Skin epidermis (tissue), 12 donors: ENCODE measurements around the gene CLTCL1.
"Not testable (repeated sequence)": the region's sequence is repeated elsewhere in the genome, so short reads cannot be mapped to it uniquely, and the experiment has no call there.

ENCODE experiments used
- H3K27ac ChIP-seq, 21 experiments: fragments of 200-600 bp; sonication (generic) in 11 of 21; one replicate each; pipeline ENCODE4 v1.5.0; 2020; ENCODE audit warnings: mild to moderate bottlenecking in 3 of 21, inconsistent platforms in 2 of 21, moderate library complexity in 2 of 21
- H3K4me3 ChIP-seq, 7 experiments: fragments of 200-600 bp; sonication (generic) in 2 of 7; one replicate each; pipeline ENCODE4 v1.5.0; 2020; ENCODE audit warnings: inconsistent platforms in 2 of 7, mild to moderate bottlenecking in 2 of 7, moderate library complexity in 1 of 7

CLTCL1 gene

DNA sequence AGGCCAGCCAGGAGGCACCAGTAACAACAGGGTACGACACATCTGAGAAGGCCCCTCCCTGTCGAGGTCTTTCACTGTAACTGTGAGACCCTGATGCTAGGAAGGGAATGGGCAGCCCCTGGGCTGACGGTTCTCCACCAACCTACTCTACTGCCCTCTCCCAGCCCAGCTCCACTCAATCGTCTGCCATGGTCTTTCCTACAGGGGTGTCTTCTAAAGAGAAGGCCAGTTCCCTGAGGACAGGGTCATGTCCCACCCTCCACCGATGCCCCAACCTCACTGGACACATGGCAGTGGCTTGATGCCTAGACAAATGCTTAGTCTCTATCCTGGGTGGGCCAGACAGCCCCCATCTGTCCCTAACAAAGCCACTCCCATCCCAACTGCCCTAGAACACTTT, 67.0 kb downstream of the CLTCL1 start:
- H3K27ac ChIP-seq: no peak overlapping the region
- H3K4me3 ChIP-seq: no peak overlapping the region

DNA sequence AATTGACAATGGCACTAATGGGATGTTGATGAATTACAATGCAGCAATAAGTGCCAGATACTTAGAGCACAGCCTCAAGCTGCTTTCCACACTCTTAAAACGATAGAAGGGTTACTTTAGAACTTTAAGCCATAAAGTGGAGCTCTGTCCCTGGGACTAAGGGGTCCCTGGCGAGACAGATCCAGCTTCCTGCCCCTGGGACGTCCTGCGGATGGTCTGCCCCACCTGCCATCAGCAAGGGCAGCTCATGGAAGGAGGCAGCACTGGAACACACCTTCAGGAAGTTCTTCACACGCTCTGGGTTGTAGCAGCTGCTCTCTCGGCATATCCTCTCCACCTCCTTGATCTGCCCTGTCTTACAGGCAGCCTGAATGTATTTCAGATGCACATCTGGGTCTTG, 67.9 kb downstream of the CLTCL1 start:
- H3K4me3 ChIP-seq: no peak overlapping the region
- H3K27ac ChIP-seq: no peak overlapping the region

DNA sequence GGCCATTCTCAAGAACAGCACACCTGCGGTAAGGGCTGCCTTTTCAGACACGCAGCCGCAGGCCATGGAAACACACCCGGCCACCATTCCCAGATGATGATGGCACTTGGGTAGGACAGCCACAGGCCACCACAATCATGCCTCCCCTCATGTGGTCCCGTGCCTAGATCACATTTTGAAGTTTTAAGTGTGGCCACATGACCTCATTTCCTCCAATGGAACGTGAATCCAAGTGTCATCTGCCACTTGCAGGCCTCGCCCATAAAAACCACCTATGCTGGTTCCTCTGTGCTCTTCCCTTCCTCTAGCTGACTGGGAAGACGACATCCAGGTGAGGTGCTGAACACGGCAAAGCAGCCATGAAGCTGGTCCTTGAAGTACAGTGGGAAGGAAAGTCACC, 68.4 kb downstream of the CLTCL1 start:
- Histone ChIP-seq H3K4me3 (no peak overlapping the region), H3K27ac (no peak overlapping the region)

DNA sequence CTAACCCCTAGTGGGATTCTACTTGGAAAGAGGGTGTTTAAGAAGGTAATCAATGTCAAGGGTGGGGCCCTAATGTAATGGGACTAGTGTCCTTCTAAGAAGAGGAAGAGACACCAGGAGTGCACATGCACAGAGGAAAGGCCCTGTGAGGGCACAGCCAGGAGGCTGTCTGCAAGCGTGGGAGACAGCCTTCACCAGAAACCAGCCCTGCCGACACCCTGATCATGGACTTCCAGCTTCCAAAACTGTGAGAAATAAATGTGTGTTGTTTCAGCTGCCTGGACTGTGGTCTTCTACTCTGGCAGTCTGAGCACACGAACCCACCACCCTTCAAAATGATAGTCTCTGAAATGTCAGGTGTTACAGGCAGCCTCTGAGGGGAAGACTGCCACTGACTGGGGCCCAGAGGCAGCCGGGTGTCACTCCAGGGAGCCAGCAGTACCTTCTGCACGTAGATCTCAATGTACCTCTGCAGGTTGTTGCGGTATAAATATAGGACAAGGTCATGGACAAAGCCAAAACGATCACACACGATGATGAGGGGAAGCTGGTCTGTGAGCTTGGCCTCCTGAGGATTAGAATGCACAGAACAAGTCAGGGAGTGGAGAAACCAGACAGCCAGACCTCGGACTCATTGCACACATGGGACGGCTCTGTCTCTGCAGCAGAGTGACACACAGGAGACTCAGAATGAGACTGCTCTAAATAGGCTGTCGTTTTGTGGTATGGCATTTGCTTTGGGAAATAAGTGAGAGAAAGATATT, 69.1 kb downstream of the CLTCL1 start:
- no peak overlapping the region for H3K4me3 ChIP-seq
- H3K27ac ChIP-seq: no peak overlapping the region

DNA sequence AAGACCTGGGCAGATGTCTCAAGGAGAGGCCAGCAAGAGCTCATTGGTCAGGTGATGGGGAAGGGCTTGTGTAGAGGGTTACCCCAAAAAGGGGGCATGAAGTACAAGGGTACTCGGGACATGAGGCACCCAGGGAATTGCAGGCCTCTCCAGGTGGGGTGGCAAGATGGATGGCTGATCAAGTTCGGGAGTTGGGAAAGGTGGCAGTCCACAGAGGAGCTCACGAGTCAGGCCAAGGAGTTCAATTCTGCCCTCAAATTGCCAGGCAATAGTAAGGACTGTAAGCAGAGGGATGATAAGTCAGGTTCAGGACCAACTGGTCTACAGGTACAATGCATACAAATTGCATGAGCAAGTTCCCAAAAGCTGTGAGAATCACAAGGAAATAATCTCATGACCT, 70.7 kb downstream of the CLTCL1 start:
- Histone ChIP-seq H3K4me3 (no peak overlapping the region), H3K27ac (no peak overlapping the region)

DNA sequence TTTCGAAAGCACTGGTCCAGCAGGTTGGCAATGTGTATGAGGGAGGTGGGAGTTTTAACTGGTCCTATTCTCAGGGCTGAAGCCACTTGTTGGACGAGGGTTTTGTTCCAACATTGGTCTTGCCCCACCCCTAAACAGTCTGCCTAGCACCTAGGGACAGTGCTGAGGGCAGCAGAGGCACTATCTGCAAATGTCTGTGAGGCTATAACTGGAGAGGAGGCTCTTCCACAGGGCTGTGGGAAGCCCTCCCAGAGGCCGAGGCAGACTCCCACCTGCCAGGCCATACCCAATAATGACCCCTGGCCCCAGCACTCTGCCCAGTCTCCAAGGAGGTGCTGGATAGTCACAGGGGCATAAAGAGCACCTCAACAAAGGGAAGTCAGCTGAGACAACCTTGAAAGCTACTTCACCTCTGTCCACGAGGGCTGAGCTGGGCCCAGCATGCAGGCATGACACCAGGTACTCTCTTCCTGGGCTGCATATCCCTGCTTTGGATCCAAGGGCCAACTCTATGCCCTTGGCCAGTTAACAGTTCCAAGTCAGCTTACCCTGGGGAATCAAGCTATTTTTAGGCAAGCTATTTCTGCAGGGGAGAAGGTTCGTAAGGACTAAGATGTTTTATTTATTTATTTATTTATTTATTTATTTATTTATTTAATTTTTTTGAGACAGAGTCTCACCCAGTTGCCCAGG, 72.8 kb downstream of the CLTCL1 start:
- H3K27ac ChIP-seq: no peak overlapping the region

DNA sequence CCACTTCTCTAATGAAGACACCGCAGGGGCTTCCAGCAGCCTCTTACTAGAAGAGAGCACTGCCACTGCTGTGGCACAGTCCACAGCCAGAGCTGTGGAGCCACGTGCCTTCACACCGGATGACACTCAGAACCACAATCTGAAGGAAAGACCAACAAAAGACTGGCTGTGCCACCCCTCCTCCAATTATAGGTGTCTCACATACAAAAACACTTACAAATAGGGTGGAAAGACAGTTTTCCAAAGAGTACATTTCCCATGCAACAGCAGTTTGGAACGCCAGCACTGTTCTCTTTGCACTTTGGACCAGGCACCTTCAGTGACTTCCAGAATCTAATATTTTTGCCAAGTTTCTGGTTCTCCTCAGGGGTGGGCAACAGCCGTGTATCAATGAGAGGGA, 74.9 kb downstream of the CLTCL1 start:
- Histone ChIP-seq H3K4me3 (no peak overlapping the region), H3K27ac (no peak overlapping the region)

More for the DNA sequence above, 72.8 kb downstream of the CLTCL1 start:
- H3K4me3 ChIP-seq: no peak overlapping the region

DNA sequence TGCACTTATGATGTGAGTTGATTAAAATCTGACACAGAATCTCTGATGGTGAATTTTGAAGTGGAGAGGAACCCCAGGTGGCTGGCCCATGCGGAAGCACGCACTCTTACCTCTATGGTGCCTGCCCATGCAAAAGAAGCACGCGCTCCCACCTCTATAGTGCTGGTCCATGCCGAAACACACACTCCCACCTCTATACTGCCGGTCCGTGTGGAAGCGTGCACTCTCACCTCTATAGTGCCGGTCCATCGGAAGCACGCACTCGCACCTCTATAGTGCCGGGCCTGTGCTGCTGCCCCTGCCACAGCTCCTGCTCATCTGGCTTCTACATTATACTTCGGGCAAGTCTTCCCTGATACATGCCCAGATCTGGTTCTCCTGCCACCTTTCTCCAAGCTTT, 76.2 kb downstream of the CLTCL1 start:
- Histone ChIP-seq H3K27ac (no peak overlapping the region), H3K4me3 (no peak overlapping the region)

DNA sequence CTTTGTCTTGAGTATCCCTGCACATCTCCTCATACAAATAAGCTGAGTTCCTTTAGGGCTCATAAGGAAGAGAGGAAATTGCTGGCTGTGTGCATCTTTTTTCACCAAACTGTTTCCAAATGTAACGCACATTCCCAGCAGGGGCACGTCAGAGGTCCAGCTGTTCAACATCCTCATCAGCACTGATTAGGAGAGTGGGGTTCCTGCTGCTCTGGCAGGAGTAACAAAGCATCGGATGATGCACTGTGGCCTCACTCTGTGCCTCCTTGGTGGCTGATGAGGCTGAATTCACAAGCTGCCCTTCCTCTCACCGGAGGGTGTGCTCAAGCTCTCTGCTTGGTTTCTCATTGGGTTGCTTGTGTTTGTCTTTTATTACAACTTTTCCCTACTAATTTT, 77.4 kb downstream of the CLTCL1 start:
- Histone ChIP-seq H3K4me3 (no peak overlapping the region), H3K27ac (no peak overlapping the region)

DNA sequence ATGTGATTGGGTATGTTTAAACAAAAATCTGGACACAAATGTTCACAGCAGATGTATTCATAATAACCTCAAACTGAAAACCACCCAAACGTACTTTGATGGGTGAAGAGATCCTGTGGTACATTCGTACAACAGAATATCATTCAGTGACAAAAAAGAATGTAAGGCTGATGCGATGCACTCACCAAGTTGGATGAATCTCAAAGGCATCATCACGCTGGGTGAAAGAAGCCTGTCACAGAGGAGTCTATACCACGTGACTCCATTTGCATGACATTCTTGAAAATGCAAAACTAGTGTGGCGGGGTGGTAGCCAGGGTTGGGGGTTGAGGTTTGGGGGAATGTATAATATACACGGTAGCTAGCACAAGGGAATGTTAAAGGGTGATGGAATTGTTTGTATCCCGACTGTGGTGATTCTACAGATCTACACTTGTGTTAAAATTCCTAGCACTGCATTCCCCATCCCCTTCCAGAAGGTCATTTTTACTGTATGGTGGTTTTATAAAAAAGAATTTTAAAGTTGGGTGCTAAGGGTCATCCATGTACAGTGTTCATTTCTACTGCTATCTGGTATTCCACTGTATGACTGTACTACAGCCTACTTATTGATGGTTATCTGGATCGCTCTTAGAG, 78.0 kb downstream of the CLTCL1 start:
- no peak overlapping the region for H3K4me3 ChIP-seq
- no peak overlapping the region for H3K27ac ChIP-seq

DNA sequence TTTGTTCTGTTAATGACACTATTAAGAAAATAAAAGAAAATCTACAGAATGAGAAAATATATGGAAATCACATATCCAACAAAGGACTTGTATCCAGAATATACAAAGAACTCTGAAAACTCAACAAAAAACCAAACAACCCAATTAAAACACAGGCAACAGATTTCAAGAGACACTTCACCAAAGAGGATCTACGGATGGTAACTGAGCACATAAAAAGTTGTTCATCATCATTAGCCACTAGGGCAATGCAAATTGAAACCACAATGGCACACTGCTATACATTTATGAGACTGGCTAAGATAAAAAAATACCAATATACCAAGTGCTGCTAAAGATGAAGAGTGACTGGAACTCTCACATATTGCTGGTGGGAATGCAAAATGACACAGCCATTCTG, 78.5 kb downstream of the CLTCL1 start:
- H3K27ac ChIP-seq: no peak overlapping the region
- H3K4me3 ChIP-seq: no peak overlapping the region

DNA sequence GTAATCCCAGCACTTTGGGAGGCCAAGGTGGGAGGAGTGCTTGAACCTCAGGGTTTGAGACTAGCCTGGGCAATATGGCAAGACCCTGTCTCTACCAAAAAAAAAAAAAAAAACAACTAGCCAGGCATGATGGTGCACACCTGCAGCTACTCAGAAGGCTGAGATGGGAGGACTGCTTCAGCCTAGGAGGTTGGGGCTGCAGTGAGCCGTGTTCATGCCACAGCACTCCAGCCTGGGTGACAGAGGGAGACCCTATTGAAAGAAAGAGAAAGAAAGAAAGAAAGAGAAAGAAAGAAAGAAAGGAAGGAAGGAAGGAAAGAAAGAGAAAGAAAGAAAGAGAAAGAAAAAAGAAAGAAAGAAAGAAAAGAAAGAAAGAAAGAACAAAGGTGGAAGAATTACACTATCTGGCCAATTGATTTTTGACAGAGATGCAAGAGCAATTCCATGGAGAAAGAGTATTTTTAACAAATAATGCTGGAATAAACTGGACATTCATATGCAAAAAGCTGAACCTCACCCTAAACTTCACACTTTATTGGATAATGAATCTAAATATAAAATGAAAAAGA, 79.1 kb downstream of the CLTCL1 start:
- H3K4me3 ChIP-seq: no peak overlapping the region
- no peak overlapping the region for H3K27ac ChIP-seq

DNA sequence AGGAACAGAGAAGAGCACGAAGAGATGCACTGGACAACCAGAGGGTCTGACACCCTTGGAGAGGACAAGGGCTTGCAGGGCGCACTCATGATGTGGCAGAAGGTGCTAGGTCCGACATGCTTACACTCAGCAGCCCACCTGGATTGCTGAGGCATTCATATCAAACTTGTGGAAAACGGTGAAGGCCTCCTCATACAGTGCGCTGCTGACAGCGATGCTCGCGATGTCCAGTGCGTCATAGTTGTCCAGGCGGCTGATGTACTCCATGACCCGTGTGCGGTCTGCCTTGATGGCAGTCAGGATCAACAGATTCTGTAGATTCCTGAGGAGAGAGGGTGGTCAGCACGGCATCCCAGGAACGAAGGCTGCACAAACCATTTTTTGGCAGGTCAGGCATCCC, 81.3 kb downstream of the CLTCL1 start:
- H3K27ac ChIP-seq: no peak overlapping the region
- no peak overlapping the region for H3K4me3 ChIP-seq

DNA sequence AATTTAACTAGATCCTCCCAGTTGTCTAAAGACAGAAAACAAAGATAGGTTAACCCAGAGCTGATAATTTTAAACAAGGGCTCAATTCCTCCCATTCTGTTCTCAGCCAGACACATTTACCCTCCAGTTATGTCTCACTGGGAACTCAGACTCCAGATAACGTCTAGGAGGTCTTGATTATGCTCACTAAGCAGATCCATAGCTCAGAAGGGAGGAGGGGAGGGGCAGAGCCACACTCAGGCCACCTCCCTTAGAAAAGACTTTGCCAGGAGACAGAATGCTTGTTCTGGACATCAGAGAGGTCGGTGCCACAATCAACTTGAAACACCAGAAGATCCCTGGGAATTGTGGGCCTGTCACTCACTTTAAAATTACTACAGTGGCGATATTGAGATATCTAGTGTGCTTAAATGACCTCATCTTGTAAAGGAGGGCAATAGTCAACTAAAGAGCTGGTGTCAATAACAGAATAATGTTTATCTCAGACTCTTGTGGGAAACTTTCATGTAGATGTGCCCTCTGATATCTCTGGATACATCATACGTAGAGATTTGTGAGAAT, 83.2 kb downstream of the CLTCL1 start:
- Histone ChIP-seq H3K27ac (no peak overlapping the region), H3K4me3 (no peak overlapping the region)

DNA sequence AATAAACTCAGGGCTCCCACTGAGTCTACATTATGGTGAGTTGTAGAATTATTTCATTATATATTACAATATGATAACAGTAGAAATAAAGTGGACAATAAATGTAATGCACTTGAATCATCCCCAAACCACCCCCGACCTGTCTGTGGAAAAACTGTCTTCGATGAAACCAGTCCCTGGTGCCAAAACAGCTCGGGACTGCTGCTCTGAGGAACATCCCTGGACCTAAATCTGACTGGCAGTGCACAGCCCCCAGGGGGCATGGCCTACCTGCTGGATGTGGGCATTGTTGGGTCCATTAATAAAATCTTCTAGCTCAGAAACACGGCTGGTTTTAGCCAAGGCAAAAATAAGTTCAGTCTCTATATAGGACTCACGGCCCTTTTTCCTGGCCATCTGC, 83.6 kb downstream of the CLTCL1 start:
- no peak overlapping the region for H3K27ac ChIP-seq

DNA sequence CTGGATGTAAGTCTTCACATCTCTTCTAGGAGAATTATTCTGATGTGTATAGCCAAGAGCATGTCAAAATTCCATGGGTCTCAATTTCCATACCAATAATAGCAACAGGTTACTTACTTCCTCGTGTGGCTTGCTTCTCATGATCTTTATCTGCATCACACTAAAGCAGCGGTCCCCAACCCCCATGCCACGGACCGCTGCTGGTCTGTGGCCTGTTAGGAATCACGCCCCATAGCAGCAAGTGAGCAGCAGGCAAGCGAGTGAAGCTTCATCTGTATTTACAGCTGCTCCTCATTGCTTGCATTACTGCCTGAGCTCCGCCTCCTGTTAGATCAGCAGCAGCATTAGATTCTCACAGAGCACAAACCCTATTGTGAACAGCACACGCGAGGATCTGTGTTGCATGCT, 84.1 kb downstream of the CLTCL1 start:
- Histone ChIP-seq H3K4me3 (no peak overlapping the region), H3K27ac (no peak overlapping the region)

More for the DNA sequence above, 83.6 kb downstream of the CLTCL1 start:
- no peak overlapping the region for H3K4me3 ChIP-seq

DNA sequence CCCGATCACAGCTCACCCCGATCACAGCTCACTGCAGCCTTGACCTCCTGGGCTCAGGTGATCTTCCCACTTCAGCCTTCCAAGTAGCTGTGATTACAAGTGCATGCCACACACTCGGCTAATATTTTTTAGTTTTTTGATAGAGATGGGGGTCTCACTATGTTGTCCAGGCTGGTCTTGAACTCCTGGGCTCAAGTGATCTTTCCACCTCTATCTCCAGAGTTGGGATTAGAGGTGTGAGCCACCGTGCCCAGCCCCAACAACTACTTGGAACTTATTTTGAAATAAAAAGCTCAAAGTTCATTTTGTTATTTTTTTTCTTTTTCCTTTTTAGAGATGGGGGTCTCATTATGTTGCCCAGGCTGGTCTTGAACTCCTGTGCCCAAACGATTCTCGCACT, 85.2 kb downstream of the CLTCL1 start:
- Histone ChIP-seq H3K4me3 (no peak overlapping the region), H3K27ac (no peak overlapping the region)

DNA sequence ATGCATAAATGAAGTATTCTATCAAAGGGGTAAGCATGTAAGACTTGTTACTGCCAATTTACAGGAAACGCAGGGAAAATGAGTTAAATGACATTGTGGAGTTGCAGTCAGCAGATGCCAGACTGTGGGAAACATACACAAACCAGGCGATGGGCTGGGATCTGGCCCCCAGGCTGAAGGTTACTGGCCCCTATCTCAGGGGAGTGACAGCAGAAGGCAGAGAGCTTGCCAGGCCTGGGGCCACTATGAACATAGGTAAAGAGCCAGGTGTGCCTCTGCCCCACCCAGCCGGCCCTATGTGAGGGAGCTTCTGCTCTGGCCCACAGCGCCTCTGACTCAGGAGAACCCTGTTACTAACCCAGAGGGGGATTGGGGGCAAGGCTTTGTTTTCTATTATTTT, 86.9 kb downstream of the CLTCL1 start:
- H3K4me3 ChIP-seq: no peak overlapping the region
- no peak overlapping the region for H3K27ac ChIP-seq

DNA sequence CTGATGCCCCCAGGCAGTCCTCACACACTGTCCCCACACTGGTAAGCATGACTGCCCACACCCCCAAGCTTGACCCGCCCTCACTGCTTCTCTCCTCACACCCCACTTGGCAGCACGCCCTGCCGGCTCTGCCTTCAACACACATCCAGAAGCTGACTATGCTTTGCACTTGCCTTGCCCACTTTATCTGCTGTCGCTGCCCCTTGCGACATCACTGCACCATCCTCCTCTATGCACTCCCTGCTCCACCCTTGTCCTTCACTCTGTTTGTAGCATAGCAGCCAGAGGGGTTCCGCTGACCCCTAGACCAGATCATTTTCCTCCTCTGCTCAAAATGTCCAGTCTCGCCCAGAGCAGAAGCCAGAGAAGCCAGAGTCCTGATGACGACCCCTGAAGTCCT, 87.7 kb downstream of the CLTCL1 start:
- Histone ChIP-seq H3K27ac (no peak overlapping the region), H3K4me3 (no peak overlapping the region)

DNA sequence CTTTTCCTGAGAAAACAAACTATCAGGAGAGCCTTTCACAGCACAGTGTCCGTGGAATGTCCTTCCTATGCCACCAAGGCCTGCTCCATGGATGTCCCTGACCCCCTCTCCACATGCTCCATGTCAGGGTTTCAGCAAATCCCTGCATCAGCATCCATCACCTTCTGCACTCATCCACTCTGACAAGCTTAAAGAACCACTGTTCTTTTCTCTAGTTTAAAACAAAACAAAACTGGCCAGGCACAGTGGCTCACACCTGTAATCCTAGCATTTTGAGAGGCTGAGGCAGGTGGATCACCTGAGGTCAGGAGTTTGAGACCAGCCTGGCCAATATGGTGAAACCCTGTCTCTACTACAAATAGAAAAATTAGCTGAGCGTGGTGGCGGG, 88.7 kb downstream of the CLTCL1 start:
- H3K4me3 ChIP-seq, H3K27ac ChIP-seq: not testable (repeated sequence)
